Upper lobe of left lung (tissue), 4 donors: ENCODE data around the gene PLGRKT.

Source experiments
- POLR2A ChIP-seq, 4 donors: fragments of 450-650 bp; IDR thresholded peaks; one replicate each; pipeline ENCODE4 v1.5.1; 2016 to 2017; ENCODE audit warnings: antibody characterized with exemption in 4 of 4, mild to moderate bottlenecking in 2 of 4
- TF ChIP-seq, protein P1 (sequence below), 6 experiments: fragments of 450-650 bp in 4 of 6; fragments of 200-600 bp in 2 of 6; sonication (generic) in 2 of 6; IDR thresholded peaks; one replicate each; pipeline ENCODE4 v1.5.1; 2016 to 2019; ENCODE audit warnings: antibody characterized with exemption in 6 of 6

DNA sequence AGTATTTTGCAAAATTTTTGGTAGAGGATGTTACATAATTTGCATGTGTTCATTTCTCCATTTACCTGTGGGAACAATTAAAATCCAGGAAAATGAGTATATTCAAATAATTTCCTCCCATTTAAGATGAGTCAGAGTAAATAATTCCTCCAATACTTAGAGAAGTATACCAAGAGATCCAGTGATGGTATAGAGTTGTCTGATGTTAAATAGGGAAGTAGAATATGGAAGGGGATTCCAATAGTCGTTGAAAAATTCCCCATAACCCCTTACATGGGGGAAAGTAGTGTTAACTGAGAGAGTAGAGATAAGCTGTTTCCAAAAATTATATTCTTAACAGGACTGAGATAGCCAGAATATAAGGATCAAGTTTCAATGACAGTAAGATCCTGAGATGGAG lies 28.3 kb upstream of the PLGRKT start:
- TF ChIP-seq POLR2A (IDR thresholded peaks at IDR 0.05), result no peak
- TF ChIP-seq, protein P1, sequence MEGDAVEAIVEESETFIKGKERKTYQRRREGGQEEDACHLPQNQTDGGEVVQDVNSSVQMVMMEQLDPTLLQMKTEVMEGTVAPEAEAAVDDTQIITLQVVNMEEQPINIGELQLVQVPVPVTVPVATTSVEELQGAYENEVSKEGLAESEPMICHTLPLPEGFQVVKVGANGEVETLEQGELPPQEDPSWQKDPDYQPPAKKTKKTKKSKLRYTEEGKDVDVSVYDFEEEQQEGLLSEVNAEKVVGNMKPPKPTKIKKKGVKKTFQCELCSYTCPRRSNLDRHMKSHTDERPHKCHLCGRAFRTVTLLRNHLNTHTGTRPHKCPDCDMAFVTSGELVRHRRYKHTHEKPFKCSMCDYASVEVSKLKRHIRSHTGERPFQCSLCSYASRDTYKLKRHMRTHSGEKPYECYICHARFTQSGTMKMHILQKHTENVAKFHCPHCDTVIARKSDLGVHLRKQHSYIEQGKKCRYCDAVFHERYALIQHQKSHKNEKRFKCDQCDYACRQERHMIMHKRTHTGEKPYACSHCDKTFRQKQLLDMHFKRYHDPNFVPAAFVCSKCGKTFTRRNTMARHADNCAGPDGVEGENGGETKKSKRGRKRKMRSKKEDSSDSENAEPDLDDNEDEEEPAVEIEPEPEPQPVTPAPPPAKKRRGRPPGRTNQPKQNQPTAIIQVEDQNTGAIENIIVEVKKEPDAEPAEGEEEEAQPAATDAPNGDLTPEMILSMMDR (IDR thresholded peaks at IDR 0.05), result no peak
